GM19193 (cell line): ENCODE data around the gene RELL2.

Experiments
- POLR2A ChIP-seq: IDR thresholded peaks from 4 replicates; pipeline ENCODE4 v1.6.1; 2011; ENCODE audit not compliant: insufficient read depth, insufficient read length; ENCODE audit errors: extremely low read depth

Gene RELL2

GRCh38 chr5:141636413-141637122 lies at the start of gene RELL2, which contains the start of gene HDAC3:
Gene RELL2 (plus strand): TSS chr5:141636997. CDS start chr5:141638226, 1,229 bp downstream.
Gene HDAC3 (minus strand): TSS chr5:141636849. CDS start chr5:141636790, 59 bp downstream.
- TF ChIP-seq POLR2A: peak; percentile 83

- TF ChIP-seq POLR2A: no peak
These were observed 46.7 kb upstream of the RELL2 start for GRCh38 chr5:141590127-141590526.

GRCh38 chr5:141596867-141597266 lies 39.9 kb upstream of the RELL2 start:
- TF ChIP-seq POLR2A: no peak

GRCh38 chr5:141597394-141597793 lies 39.4 kb upstream of the RELL2 start:
- TF ChIP-seq POLR2A: no peak

- TF ChIP-seq POLR2A: no peak
These were observed 39.0 kb upstream of the RELL2 start for GRCh38 chr5:141597814-141598213.

GRCh38 chr5:141598391-141599345 lies 38.1 kb upstream of the RELL2 start:
- no peak for TF ChIP-seq POLR2A

GRCh38 chr5:141602606-141603005 lies 34.2 kb upstream of the RELL2 start:
- no peak for TF ChIP-seq POLR2A

GRCh38 chr5:141603923-141604717 lies 32.7 kb upstream of the RELL2 start:
- TF ChIP-seq POLR2A: no peak

GRCh38 chr5:141605523-141606277 lies 31.1 kb upstream of the RELL2 start:
- TF ChIP-seq POLR2A: no peak

- TF ChIP-seq POLR2A: no peak
These were observed 28.8 kb upstream of the RELL2 start for GRCh38 chr5:141608046-141608445.

- no peak for TF ChIP-seq POLR2A
These were observed 28.2 kb upstream of the RELL2 start for GRCh38 chr5:141608557-141608956.

GRCh38 chr5:141609044-141609443 lies 27.8 kb upstream of the RELL2 start:
- TF ChIP-seq POLR2A: no peak

- TF ChIP-seq POLR2A: no peak
These were observed 25.5 kb upstream of the RELL2 start for GRCh38 chr5:141611289-141611688.

GRCh38 chr5:141613344-141613743 lies 23.5 kb upstream of the RELL2 start:
- no peak for TF ChIP-seq POLR2A
